ENCODE results near the gene CTF1. TPM values are rescaled to one million over a fixed set of nuclear protein-coding genes. Genes with fewer than 3 reads are reported as not detected.

Gene CTF1
- total RNA-seq, 1 experiment from 2014 or later, result 1.4 TPM

GRCh38 chr16:30876867-30877266 is 19.5 kb upstream of the CTF1 start:
- peak overlapping the region; percentile 97 for H3K27ac Mint-ChIP-seq
- ChIA-PET CTCF (interaction anchor here (1.4 to 3.8 kb wide), 5 partner anchors 22 to 63 kb away, joined by 3 to 43 read pairs (median 9); no protein-coding TSS in a partner anchor), POLR2A (no interaction called here)
- DNase-seq (ENCODE audit: low spot score), result peak; percentile 46
- peaks cover 27% of the 10 kb centered on the region for H3K27me3 Mint-ChIP-seq (ENCODE audit: low read depth)
- peaks cover 12% of the 10 kb centered on the region for H3K4me1 Mint-ChIP-seq
- H3K9me3 Mint-ChIP-seq, result no peaks in the 10 kb centered on the region
- H3K36me3 Mint-ChIP-seq, result 0 out of 2 replicates have a peak, but pooled peaks cover 2% of the 10 kb centered on the region
- TF ChIP-seq SMAD3 (CRISPR knock-in tag; IDR thresholded peaks at IDR 0.05; ENCODE audit: borderline replicate concordance) (no peak), ZBTB21 (CRISPR knock-in tag; IDR thresholded peaks at IDR 0.05; ENCODE audit: borderline replicate concordance) (no peak), NR2C2 (CRISPR knock-in tag; IDR thresholded peaks at IDR 0.05) (no peak), AFF4 (CRISPR knock-in tag; IDR thresholded peaks at IDR 0.05; ENCODE audit: borderline replicate concordance) (no peak), JAZF1 (CRISPR knock-in tag; IDR thresholded peaks at IDR 0.05) (no peak), CBFB (CRISPR knock-in tag; IDR thresholded peaks at IDR 0.05; ENCODE audit: low read depth) (no peak), TCF7 (CRISPR knock-in tag; IDR thresholded peaks at IDR 0.05; ENCODE audit: low read depth) (no peak), FOXJ3 (CRISPR knock-in tag; IDR thresholded peaks at IDR 0.05; ENCODE audit: borderline replicate concordance) (no peak), ATF6 (CRISPR knock-in tag; IDR thresholded peaks at IDR 0.05) (no peak), ATF2 (CRISPR knock-in tag; IDR thresholded peaks at IDR 0.05; ENCODE audit: borderline replicate concordance, low read depth) (no peak), SOX15 (CRISPR knock-in tag; IDR thresholded peaks at IDR 0.05) (no peak)
- ATAC-seq, result peak; percentile 18
- peak overlapping the region; percentile 96 for H3K4me3 Mint-ChIP-seq

GRCh38 chr16:30882429-30883310 is 13.7 kb upstream of the CTF1 start:
- DNase-seq (ENCODE audit: low spot score) (no peak), ATAC-seq (peak; percentile 67)
- H3K4me3 Mint-ChIP-seq, result no peak overlapping the region
- H3K27ac Mint-ChIP-seq, result peak overlapping the region; percentile 55; the same call in 1 of the 2 replicates
- H3K27me3 Mint-ChIP-seq (ENCODE audit: low read depth), result no peaks in the 10 kb centered on the region
- ChIA-PET CTCF (interaction anchor here (1.5 kb wide), 1 partner anchor 38 kb away, joined by 3 read pairs; no protein-coding TSS in a partner anchor), POLR2A (no interaction called here)
- H3K9me3 Mint-ChIP-seq, result no peaks in the 10 kb centered on the region
- peaks cover 9% of the 10 kb centered on the region; the same call in 1 of the 2 replicates for H3K36me3 Mint-ChIP-seq
- H3K4me1 Mint-ChIP-seq, result peaks cover 8% of the 10 kb centered on the region
- TF ChIP-seq CTCF (IDR thresholded peaks at IDR 0.05) (no peak), ESRRA (CRISPR knock-in tag; IDR thresholded peaks at IDR 0.05; ENCODE audit: borderline replicate concordance) (no peak), ZNF281 (CRISPR knock-in tag; IDR thresholded peaks at IDR 0.05) (no peak), FOXP4 (CRISPR knock-in tag; IDR thresholded peaks at IDR 0.05) (no peak), MLX (CRISPR knock-in tag; IDR thresholded peaks at IDR 0.05) (no peak), RELA (CRISPR knock-in tag; IDR thresholded peaks at IDR 0.05; ENCODE audit: borderline replicate concordance) (no peak), ZNF396 (CRISPR knock-in tag; IDR thresholded peaks at IDR 0.05; ENCODE audit: borderline replicate concordance) (no peak)
